ENCODE results near the gene ZNF439.
"Not testable (repeated sequence)": the region's sequence is repeated elsewhere in the genome, so short reads cannot be mapped to it uniquely, and the experiment has no call there.

ZNF439 gene

DNA sequence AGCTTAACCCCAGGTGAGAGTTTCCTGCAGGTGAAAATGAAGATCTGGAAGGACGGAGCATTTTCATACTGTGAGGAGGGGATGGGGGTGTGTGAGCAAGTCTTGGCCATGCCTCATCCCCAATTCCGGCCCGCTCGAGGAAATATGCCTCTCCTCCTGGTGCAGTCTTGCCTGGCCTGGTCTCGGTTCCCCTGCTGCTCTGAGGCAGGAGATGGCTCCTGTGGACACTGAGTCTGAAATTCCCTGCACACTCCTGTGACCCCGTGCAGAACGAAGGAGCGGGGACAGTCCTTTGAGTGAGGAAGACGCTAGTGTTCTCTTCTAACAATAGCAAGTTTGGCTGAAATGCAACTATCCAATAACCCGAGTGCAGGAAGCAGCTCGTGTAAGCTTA is 329 bp upstream of the ZNF439 start:
- H4K20me1 ChIP-seq (ENCODE audit: control insufficient read depth, insufficient read depth, low read depth, low read length): no peaks in the 10 kb centered on the region
- H3K36me3 ChIP-seq (ENCODE audit: control insufficient read depth, low read length): peaks cover 25% of the 10 kb centered on the region
- H3K4me2 ChIP-seq (ENCODE audit: low read length): peak overlapping the region; percentile 87
- no peak for TF ChIP-seq EZH2phosphoT487 (IDR thresholded peaks at IDR 0.05; ENCODE audit: borderline replicate concordance, low read length)
- H3K4me3 ChIP-seq (ENCODE audit: low read length): peak overlapping the region; percentile 99
- peaks cover 22% of the 10 kb centered on the region for H3K4me1 ChIP-seq (ENCODE audit: control insufficient read depth, low read length)
- no peaks in the 10 kb centered on the region for H3K27me3 ChIP-seq (ENCODE audit: control insufficient read depth, low read length)
- H3K27ac ChIP-seq (ENCODE audit: low read depth, low read length): peak overlapping the region; percentile 63; the same call in 1 of the 2 replicates
- no peaks in the 10 kb centered on the region; the same call in 1 of the 2 replicates for H3K9me3 ChIP-seq (ENCODE audit: control insufficient read depth, insufficient read depth, low read length)
- peaks cover 44% of the 10 kb centered on the region for H3K79me2 ChIP-seq (ENCODE audit: control insufficient read depth, low read length)
- no peaks in the 10 kb centered on the region for H3K9me2 ChIP-seq (replicated peaks; ENCODE audit: control insufficient read depth, low read length)
- no peaks in the 10 kb centered on the region for H3F3A ChIP-seq (ENCODE audit: control insufficient read depth, insufficient read depth)

DNA sequence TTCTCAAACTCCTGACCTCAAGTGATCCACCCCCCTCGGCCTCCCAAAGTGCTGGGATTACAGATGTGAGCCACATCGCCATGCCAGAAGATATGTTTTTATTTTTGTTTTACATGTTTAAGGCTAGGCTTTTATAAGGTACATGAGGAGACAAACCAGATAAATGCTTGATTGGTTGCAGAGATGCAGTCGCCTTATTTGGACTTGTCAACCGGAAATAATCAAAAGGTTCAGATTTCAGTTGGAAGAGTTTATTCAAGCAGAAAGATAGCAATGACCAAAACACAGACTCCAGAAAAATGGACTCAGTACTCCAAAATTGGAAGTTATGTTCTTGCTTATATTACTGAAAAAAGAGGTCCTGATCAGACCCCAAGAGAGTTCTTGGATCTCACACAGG is 1.8 kb downstream of the ZNF439 start:
- not testable (repeated sequence) for H3K9me2 ChIP-seq (replicated peaks; ENCODE audit: control insufficient read depth, low read length); H3K27ac ChIP-seq (ENCODE audit: low read depth, low read length); H3K9me3 ChIP-seq (ENCODE audit: control insufficient read depth, insufficient read depth, low read length); H4K20me1 ChIP-seq (ENCODE audit: control insufficient read depth, insufficient read depth, low read depth, low read length); H3K27me3 ChIP-seq (ENCODE audit: control insufficient read depth, low read length); H3F3A ChIP-seq (ENCODE audit: control insufficient read depth, insufficient read depth)
- Histone ChIP-seq H3K4me2 (ENCODE audit: low read length) (peak overlapping the region; percentile 87), H3K79me2 (ENCODE audit: control insufficient read depth, low read length) (peaks cover 61% of the 10 kb centered on the region), H3K36me3 (ENCODE audit: control insufficient read depth, low read length) (peaks cover 41% of the 10 kb centered on the region), H3K4me3 (ENCODE audit: low read length) (peak overlapping the region; percentile 99), H3K4me1 (ENCODE audit: control insufficient read depth, low read length) (peaks cover 22% of the 10 kb centered on the region)

DNA sequence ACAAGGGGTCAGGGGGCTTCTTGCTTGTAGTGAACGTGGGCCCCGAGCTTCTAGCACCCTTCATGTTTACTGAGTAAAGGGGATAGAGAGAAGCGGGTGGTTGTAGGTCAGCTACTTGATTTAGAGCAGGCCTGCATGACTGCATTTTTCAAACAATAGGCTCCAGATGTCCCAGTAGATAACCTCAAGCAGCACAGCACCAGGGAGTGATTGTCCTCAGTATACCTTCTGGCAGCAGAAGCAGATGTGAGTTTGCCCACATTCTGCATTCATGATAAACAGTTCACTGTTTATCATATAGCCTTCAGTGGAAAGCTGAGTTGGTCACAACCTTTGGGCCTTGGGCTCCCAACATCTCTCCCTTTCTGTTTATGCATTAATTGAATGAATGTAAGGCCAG is 4.8 kb downstream of the ZNF439 start:
- H3K9me3 ChIP-seq (ENCODE audit: control insufficient read depth, insufficient read depth, low read length): peaks cover 5% of the 10 kb centered on the region; the same call in 1 of the 2 replicates
- H3K4me3 ChIP-seq (ENCODE audit: low read length): no peak overlapping the region
- no peaks in the 10 kb centered on the region for H4K20me1 ChIP-seq (ENCODE audit: control insufficient read depth, insufficient read depth, low read depth, low read length)
- TF ChIP-seq, protein P1, sequence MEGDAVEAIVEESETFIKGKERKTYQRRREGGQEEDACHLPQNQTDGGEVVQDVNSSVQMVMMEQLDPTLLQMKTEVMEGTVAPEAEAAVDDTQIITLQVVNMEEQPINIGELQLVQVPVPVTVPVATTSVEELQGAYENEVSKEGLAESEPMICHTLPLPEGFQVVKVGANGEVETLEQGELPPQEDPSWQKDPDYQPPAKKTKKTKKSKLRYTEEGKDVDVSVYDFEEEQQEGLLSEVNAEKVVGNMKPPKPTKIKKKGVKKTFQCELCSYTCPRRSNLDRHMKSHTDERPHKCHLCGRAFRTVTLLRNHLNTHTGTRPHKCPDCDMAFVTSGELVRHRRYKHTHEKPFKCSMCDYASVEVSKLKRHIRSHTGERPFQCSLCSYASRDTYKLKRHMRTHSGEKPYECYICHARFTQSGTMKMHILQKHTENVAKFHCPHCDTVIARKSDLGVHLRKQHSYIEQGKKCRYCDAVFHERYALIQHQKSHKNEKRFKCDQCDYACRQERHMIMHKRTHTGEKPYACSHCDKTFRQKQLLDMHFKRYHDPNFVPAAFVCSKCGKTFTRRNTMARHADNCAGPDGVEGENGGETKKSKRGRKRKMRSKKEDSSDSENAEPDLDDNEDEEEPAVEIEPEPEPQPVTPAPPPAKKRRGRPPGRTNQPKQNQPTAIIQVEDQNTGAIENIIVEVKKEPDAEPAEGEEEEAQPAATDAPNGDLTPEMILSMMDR (IDR thresholded peaks at IDR 0.05; ENCODE audit: low read depth, low read length, poor library complexity, severe bottlenecking): no peak
- TF ChIP-seq EZH2phosphoT487 (IDR thresholded peaks at IDR 0.05; ENCODE audit: borderline replicate concordance, low read length): no peak
- H3K36me3 ChIP-seq (ENCODE audit: control insufficient read depth, low read length): peaks cover 46% of the 10 kb centered on the region
- peaks cover 76% of the 10 kb centered on the region for H3K79me2 ChIP-seq (ENCODE audit: control insufficient read depth, low read length)
- no peaks in the 10 kb centered on the region for H3K27me3 ChIP-seq (ENCODE audit: control insufficient read depth, low read length)
- H3K27ac ChIP-seq (ENCODE audit: low read depth, low read length): no peak overlapping the region
- no peaks in the 10 kb centered on the region for H3F3A ChIP-seq (ENCODE audit: control insufficient read depth, insufficient read depth)
- no peaks in the 10 kb centered on the region for H3K9me2 ChIP-seq (replicated peaks; ENCODE audit: control insufficient read depth, low read length)
- no peak overlapping the region for H3K4me2 ChIP-seq (ENCODE audit: low read length)
- H3K4me1 ChIP-seq (ENCODE audit: control insufficient read depth, low read length): peaks cover 17% of the 10 kb centered on the region

DNA sequence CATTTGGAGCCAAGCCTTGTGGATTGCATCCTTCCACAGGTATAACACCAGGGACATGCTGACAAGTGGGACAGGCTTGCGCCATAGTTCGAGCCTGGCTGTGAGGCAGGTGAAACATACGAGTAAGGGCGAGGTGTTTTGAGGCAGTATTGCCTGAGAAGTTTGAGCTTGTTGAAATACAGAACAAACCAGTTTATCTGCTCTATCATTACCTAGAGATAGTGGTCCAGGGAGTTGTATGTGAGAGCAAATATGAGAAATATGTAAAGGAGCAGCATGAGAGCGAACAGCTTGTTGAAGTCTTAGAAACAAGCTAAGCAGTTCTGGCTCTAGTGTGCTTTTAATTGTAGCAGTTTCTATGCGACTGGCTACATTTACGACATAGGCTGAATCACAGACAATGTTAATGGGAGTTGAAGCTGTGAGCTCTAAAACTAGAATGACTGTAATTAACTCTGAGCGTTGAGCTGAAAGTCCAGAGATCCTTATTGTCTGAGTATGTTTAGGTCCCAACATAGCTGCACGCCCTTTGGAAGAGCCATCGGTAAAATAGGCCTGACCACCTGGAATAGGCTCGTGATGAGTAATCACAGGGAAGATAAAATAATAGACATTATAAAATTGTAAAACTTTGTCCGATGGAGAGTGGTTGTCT is 8.2 kb downstream of the ZNF439 start:
- H3K79me2 ChIP-seq (ENCODE audit: control insufficient read depth, low read length): peaks cover 55% of the 10 kb centered on the region
- H3K4me2 ChIP-seq (ENCODE audit: low read length): no peak overlapping the region
- H3K27me3 ChIP-seq (ENCODE audit: control insufficient read depth, low read length): no peaks in the 10 kb centered on the region
- no peaks in the 10 kb centered on the region for H3K4me1 ChIP-seq (ENCODE audit: control insufficient read depth, low read length)
- TF ChIP-seq, protein P1 (IDR thresholded peaks at IDR 0.05; ENCODE audit: low read depth, low read length, poor library complexity, severe bottlenecking): no peak
- no peak for TF ChIP-seq EZH2phosphoT487 (IDR thresholded peaks at IDR 0.05; ENCODE audit: borderline replicate concordance, low read length)
- H3F3A ChIP-seq (ENCODE audit: control insufficient read depth, insufficient read depth): no peaks in the 10 kb centered on the region
- H3K36me3 ChIP-seq (ENCODE audit: control insufficient read depth, low read length): peaks cover 33% of the 10 kb centered on the region
- H3K4me3 ChIP-seq (ENCODE audit: low read length): no peak overlapping the region
- H3K27ac ChIP-seq (ENCODE audit: low read depth, low read length): no peak overlapping the region
- peaks cover 12% of the 10 kb centered on the region; the same call in 1 of the 2 replicates for H3K9me3 ChIP-seq (ENCODE audit: control insufficient read depth, insufficient read depth, low read length)
- H3K9me2 ChIP-seq (replicated peaks; ENCODE audit: control insufficient read depth, low read length): no peaks in the 10 kb centered on the region
- no peaks in the 10 kb centered on the region for H4K20me1 ChIP-seq (ENCODE audit: control insufficient read depth, insufficient read depth, low read depth, low read length)
